ENCODE data around the gene GSK3A.
A peak's percentile ranks its signal among the peaks of the same experiment; 100 is the strongest.

GSK3A gene

GRCh38 chr19:42198676-42199439, 43.5 kb downstream of the GSK3A start:
- H2BK5ac ChIP-seq (ENCODE audit: low read length) = no peak overlapping the region
- H3K9me3 ChIP-seq (replicated peaks in 1 of 2; ENCODE audit: control insufficient read depth in 2 of 2, insufficient read depth in 1 of 2, low read depth in 1 of 2, low read length in 2 of 2) = no peaks in the 10 kb centered on the region
- H3K27ac ChIP-seq (replicated peaks; ENCODE audit: low read length) = no peak overlapping the region
- no peak overlapping the region for H2BK15ac ChIP-seq (ENCODE audit: low read length)
- no peak overlapping the region for H4K8ac ChIP-seq (ENCODE audit: low read depth, low read length)
- no peaks in the 10 kb centered on the region for H3K4me1 ChIP-seq (ENCODE audit: control insufficient read depth in 2 of 2, insufficient read depth in 1 of 2, low read depth in 1 of 2, low read length in 2 of 2)
- WGBS, 2 donors (ENCODE audit: extremely low coverage in 2 of 2, insufficient read length in 2 of 2, insufficient replicate concordance in 1 of 2) = no CpG with 5 or more reads among the region's 7 CpGs
- H2BK120ac ChIP-seq (ENCODE audit: low read depth, low read length) = no peak overlapping the region
- peaks cover 9% of the 10 kb centered on the region for H3K79me1 ChIP-seq (ENCODE audit: low read depth, low read length)
- no peak overlapping the region for H3K18ac ChIP-seq (ENCODE audit: low read length)
- H3K4ac ChIP-seq (ENCODE audit: low read length) = no peak overlapping the region
- H3K14ac ChIP-seq (ENCODE audit: low read length) = no peak overlapping the region
- H2BK12ac ChIP-seq (ENCODE audit: low read length) = no peak overlapping the region
- no peak overlapping the region for H2AK5ac ChIP-seq (ENCODE audit: low read depth, low read length)
- DNase-seq (ENCODE audit: low spot score) = no peak
- no peak overlapping the region for H2AFZ ChIP-seq (ENCODE audit: low read length)
- no peaks in the 10 kb centered on the region for H3K27me3 ChIP-seq (ENCODE audit: control insufficient read depth in 3 of 3, insufficient read depth in 3 of 3, low read depth in 1 of 3, low read length in 3 of 3)
- no peak overlapping the region for H3K4me3 ChIP-seq (ENCODE audit: low read length in 2 of 2)
- H4K91ac ChIP-seq (ENCODE audit: low read depth, low read length, poor library complexity) = no peak overlapping the region
- H3K36me3 ChIP-seq (replicated peaks in 1 of 2; ENCODE audit: control insufficient read depth in 2 of 2, insufficient read depth in 2 of 2, low read length in 2 of 2) = peaks cover 57 to 60% of the 10 kb centered on the region in 2 donors
- peak overlapping the region; percentile 31 for H3K23ac ChIP-seq (ENCODE audit: low read depth, low read length, poor library complexity)
- no peak overlapping the region for H3K4me2 ChIP-seq (ENCODE audit: insufficient read depth, low read length, poor library complexity, severe bottlenecking)
- H3K9ac ChIP-seq (ENCODE audit: low read depth, low read length, poor library complexity) = no peak overlapping the region

DNA sequence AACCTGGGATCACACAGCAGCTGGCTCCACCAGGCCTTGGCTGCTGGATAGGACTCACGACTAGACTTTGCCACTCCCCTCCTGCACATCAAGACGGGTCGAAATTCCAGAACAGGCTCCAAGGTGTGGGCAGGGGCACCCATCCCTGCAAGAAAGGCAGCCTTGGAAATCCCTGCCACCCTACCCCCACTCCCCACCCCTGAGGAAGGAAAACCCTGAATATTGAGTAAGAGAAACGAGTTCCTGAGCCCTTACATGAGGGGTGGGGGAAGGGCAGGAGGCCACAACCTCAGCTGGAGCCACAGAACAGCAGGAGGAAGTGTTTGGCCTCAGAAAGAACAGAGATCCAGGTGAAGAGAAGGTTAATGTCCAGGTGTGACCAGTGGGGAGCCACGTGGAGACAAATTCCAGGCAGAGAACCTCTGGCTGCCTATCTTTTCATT, 45.0 kb downstream of the GSK3A start:
- no peak overlapping the region for H4K91ac ChIP-seq (ENCODE audit: low read depth, low read length, poor library complexity)
- H3K14ac ChIP-seq (ENCODE audit: low read length) = no peak overlapping the region
- H3K27me3 ChIP-seq (ENCODE audit: control insufficient read depth in 3 of 3, insufficient read depth in 3 of 3, low read depth in 1 of 3, low read length in 3 of 3) = peaks cover 0 to 3% (median 0%) of the 10 kb centered on the region in 3 experiments
- no peak overlapping the region for H3K27ac ChIP-seq (replicated peaks; ENCODE audit: low read length)
- no CpG with 5 or more reads among the region's 5 CpGs for WGBS, 2 donors (ENCODE audit: extremely low coverage in 2 of 2, insufficient read length in 2 of 2, insufficient replicate concordance in 1 of 2)
- no peak overlapping the region for H2AK5ac ChIP-seq (ENCODE audit: low read depth, low read length)
- H2AFZ ChIP-seq (ENCODE audit: low read length) = no peak overlapping the region
- no peak overlapping the region for H2BK120ac ChIP-seq (ENCODE audit: low read depth, low read length)
- H3K36me3 ChIP-seq (replicated peaks in 1 of 2; ENCODE audit: control insufficient read depth in 2 of 2, insufficient read depth in 2 of 2, low read length in 2 of 2) = peaks cover 45 to 47% of the 10 kb centered on the region in 2 donors
- no peaks in the 10 kb centered on the region for H3K4me1 ChIP-seq (ENCODE audit: control insufficient read depth in 2 of 2, insufficient read depth in 1 of 2, low read depth in 1 of 2, low read length in 2 of 2)
- H3K23ac ChIP-seq (ENCODE audit: low read depth, low read length, poor library complexity) = no peak overlapping the region
- peaks cover 9% of the 10 kb centered on the region for H3K79me1 ChIP-seq (ENCODE audit: low read depth, low read length)
- no peak overlapping the region for H2BK15ac ChIP-seq (ENCODE audit: low read length)
- H2BK5ac ChIP-seq (ENCODE audit: low read length) = no peak overlapping the region
- DNase-seq (ENCODE audit: low spot score) = no peak
- H3K4ac ChIP-seq (ENCODE audit: low read length) = no peak overlapping the region
- H3K18ac ChIP-seq (ENCODE audit: low read length) = no peak overlapping the region
- no peak overlapping the region for H2BK12ac ChIP-seq (ENCODE audit: low read length)
- H3K9me3 ChIP-seq (replicated peaks in 1 of 2; ENCODE audit: control insufficient read depth in 2 of 2, insufficient read depth in 1 of 2, low read depth in 1 of 2, low read length in 2 of 2) = peaks cover 2 to 5% of the 10 kb centered on the region in 2 donors
- no peak overlapping the region for H3K4me3 ChIP-seq (ENCODE audit: low read length in 2 of 2)
- no peak overlapping the region for H3K9ac ChIP-seq (ENCODE audit: low read depth, low read length, poor library complexity)
- no peak overlapping the region for H3K4me2 ChIP-seq (ENCODE audit: insufficient read depth, low read length, poor library complexity, severe bottlenecking)
- H4K8ac ChIP-seq (ENCODE audit: low read depth, low read length) = no peak overlapping the region

DNA sequence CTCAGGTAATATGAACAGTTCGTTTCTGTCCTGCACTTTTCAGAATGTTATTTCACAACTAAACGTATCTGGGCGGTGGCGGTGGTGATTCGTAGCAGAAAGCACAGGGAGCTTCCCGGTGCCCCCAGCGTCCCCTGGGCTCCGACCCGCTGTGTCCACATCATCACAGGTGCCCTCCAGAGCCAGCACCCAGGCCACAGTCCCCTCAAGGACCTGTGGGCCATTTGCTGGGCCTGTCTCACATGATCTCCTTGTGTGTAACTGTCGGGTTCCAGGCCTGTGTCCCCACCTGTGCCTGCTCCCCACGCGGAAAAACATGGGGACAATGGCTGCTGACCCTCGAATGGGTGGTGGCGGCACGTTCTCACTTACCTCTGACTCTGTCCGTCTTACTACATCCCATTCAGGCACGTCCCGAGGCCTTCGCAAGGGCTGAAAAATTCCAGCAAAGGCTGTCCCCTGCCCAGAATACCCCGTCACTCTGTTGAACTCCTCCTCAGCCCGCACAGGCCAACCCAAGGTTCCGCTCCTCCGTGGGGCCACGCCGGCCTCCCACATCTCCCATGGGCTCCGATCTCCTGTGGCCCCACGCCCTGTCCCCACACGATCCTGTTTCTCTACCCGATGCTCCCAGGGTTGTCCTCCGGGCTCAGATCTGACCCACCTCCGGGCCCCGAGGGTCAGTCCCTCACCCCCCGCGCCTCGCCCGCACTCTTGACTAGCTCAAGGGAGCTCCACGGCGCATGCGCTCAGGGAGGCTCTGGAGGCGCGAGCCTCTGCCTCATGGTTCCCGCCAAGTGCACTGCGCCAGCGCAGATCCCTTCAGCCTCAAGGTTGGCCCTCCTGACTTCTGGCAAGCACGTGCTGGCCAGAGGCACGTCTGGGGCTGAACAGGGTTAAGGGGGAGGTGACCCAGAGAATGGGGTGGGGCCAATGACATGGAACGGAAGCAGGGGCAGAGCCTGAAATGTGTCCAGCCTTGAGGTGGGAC, 46.1 kb downstream of the GSK3A start:
- peaks cover 2 to 5% of the 10 kb centered on the region in 2 donors for H3K9me3 ChIP-seq (replicated peaks in 1 of 2; ENCODE audit: control insufficient read depth in 2 of 2, insufficient read depth in 1 of 2, low read depth in 1 of 2, low read length in 2 of 2)
- H3K4ac ChIP-seq (ENCODE audit: low read length) = no peak overlapping the region
- no peak overlapping the region for H3K18ac ChIP-seq (ENCODE audit: low read length)
- H3K14ac ChIP-seq (ENCODE audit: low read length) = peak overlapping the region; percentile 8
- no peak overlapping the region for H3K4me2 ChIP-seq (ENCODE audit: insufficient read depth, low read length, poor library complexity, severe bottlenecking)
- H3K23ac ChIP-seq (ENCODE audit: low read depth, low read length, poor library complexity) = peak overlapping the region; percentile 85
- H3K27ac ChIP-seq (replicated peaks; ENCODE audit: low read length) = no peak overlapping the region
- no peak overlapping the region for H2BK15ac ChIP-seq (ENCODE audit: low read length)
- H2BK5ac ChIP-seq (ENCODE audit: low read length) = no peak overlapping the region
- H4K8ac ChIP-seq (ENCODE audit: low read depth, low read length) = no peak overlapping the region
- no peak overlapping the region for H2BK12ac ChIP-seq (ENCODE audit: low read length)
- H3K4me1 ChIP-seq (ENCODE audit: control insufficient read depth in 2 of 2, insufficient read depth in 1 of 2, low read depth in 1 of 2, low read length in 2 of 2) = no peaks in the 10 kb centered on the region
- peaks cover 36 to 38% of the 10 kb centered on the region in 2 donors for H3K36me3 ChIP-seq (replicated peaks in 1 of 2; ENCODE audit: control insufficient read depth in 2 of 2, insufficient read depth in 2 of 2, low read length in 2 of 2)
- no peak for DNase-seq (ENCODE audit: low spot score)
- WGBS, 2 donors (ENCODE audit: extremely low coverage in 2 of 2, insufficient read length in 2 of 2, insufficient replicate concordance in 1 of 2) = no CpG with 5 or more reads among the region's 47 CpGs
- H3K79me1 ChIP-seq (ENCODE audit: low read depth, low read length) = peaks cover 9% of the 10 kb centered on the region
- no peak overlapping the region for H4K91ac ChIP-seq (ENCODE audit: low read depth, low read length, poor library complexity)
- no peak overlapping the region for H2BK120ac ChIP-seq (ENCODE audit: low read depth, low read length)
- no peak overlapping the region for H2AFZ ChIP-seq (ENCODE audit: low read length)
- no peak overlapping the region for H3K9ac ChIP-seq (ENCODE audit: low read depth, low read length, poor library complexity)
- no peak overlapping the region for H3K4me3 ChIP-seq (ENCODE audit: low read length in 2 of 2)
- H3K27me3 ChIP-seq (ENCODE audit: control insufficient read depth in 3 of 3, insufficient read depth in 3 of 3, low read depth in 1 of 3, low read length in 3 of 3) = peaks cover 0 to 13% (median 0%) of the 10 kb centered on the region in 3 experiments
- H2AK5ac ChIP-seq (ENCODE audit: low read depth, low read length) = peak overlapping the region; percentile 43

- Histone ChIP-seq H3K4me2 (ENCODE audit: insufficient read depth, low read length, poor library complexity, severe bottlenecking) (no peak overlapping the region), H3K4ac (ENCODE audit: low read length) (no peak overlapping the region), H4K8ac (ENCODE audit: low read depth, low read length) (no peak overlapping the region), H2AFZ (ENCODE audit: low read length) (no peak overlapping the region), H3K4me3 (ENCODE audit: low read length in 2 of 2) (no peak overlapping the region), H3K36me3 (replicated peaks in 1 of 2; ENCODE audit: control insufficient read depth in 2 of 2, insufficient read depth in 2 of 2, low read length in 2 of 2) (peaks cover 10 to 13% of the 10 kb centered on the region in 2 donors), H3K14ac (ENCODE audit: low read length) (no peak overlapping the region), H2BK12ac (ENCODE audit: low read length) (no peak overlapping the region), H2BK120ac (ENCODE audit: low read depth, low read length) (no peak overlapping the region), H3K18ac (ENCODE audit: low read length) (no peak overlapping the region), H3K9me3 (replicated peaks in 1 of 2; ENCODE audit: control insufficient read depth in 2 of 2, insufficient read depth in 1 of 2, low read depth in 1 of 2, low read length in 2 of 2) (peaks cover 2 to 5% of the 10 kb centered on the region in 2 donors), H2BK15ac (ENCODE audit: low read length) (no peak overlapping the region), H2AK5ac (ENCODE audit: low read depth, low read length) (no peak overlapping the region), H4K91ac (ENCODE audit: low read depth, low read length, poor library complexity) (no peak overlapping the region), H2BK5ac (ENCODE audit: low read length) (no peak overlapping the region), H3K9ac (ENCODE audit: low read depth, low read length, poor library complexity) (no peak overlapping the region), H3K27me3 (ENCODE audit: control insufficient read depth in 3 of 3, insufficient read depth in 3 of 3, low read depth in 1 of 3, low read length in 3 of 3) (peaks cover 0 to 33% (median 0%) of the 10 kb centered on the region in 3 experiments), H3K23ac (ENCODE audit: low read depth, low read length, poor library complexity) (no peak overlapping the region), H3K27ac (replicated peaks; ENCODE audit: low read length) (no peak overlapping the region), H3K79me1 (ENCODE audit: low read depth, low read length) (peaks cover 5% of the 10 kb centered on the region), H3K4me1 (ENCODE audit: control insufficient read depth in 2 of 2, insufficient read depth in 1 of 2, low read depth in 1 of 2, low read length in 2 of 2) (no peaks in the 10 kb centered on the region)
- no CpG with 5 or more reads among the region's 3 CpGs for WGBS, 2 donors (ENCODE audit: extremely low coverage in 2 of 2, insufficient read length in 2 of 2, insufficient replicate concordance in 1 of 2)
- DNase-seq (ENCODE audit: low spot score) = no peak
Measured at GRCh38 chr19:42193706-42194105, 48.7 kb downstream of the GSK3A start.

Data from neuronal stem cell (in vitro differentiated cells).